ENCODE results near the gene CDH1.
"Not testable (repeated sequence)": the region's sequence is repeated elsewhere in the genome, so short reads cannot be mapped to it uniquely, and the experiment has no call there.

The CDH1 gene

GRCh38 chr16:68737046-68737729, at the start of gene CDH1:
Gene CDH1, plus strand, starts transcription at chr16:68737292. Its CDS starts 124 bp downstream, at chr16:68737416.
- in situ Hi-C loops (cut with MboI; ENCODE audit: low sequenced_read_pairs), result no loop called here

- in situ Hi-C loops (cut with MboI; ENCODE audit: low sequenced_read_pairs), result no loop called here
Observed at GRCh38 chr16:68689921-68690320, 47.2 kb upstream of the CDH1 start.

GRCh38 chr16:68695575-68695974, 41.5 kb upstream of the CDH1 start:
- in situ Hi-C loops (cut with MboI; ENCODE audit: low sequenced_read_pairs), result no loop called here

- in situ Hi-C loops (cut with MboI; ENCODE audit: low sequenced_read_pairs), result no loop called here
Observed at GRCh38 chr16:68696514-68696913, 40.6 kb upstream of the CDH1 start.

- in situ Hi-C loops (cut with MboI; ENCODE audit: low sequenced_read_pairs), result no loop called here
Observed at GRCh38 chr16:68698091-68698490, 39.0 kb upstream of the CDH1 start.

GRCh38 chr16:68700120-68700519, 37.0 kb upstream of the CDH1 start:
- in situ Hi-C loops (cut with MboI; ENCODE audit: low sequenced_read_pairs), result no loop called here

GRCh38 chr16:68700831-68701230, 36.3 kb upstream of the CDH1 start:
- in situ Hi-C loops (cut with MboI; ENCODE audit: low sequenced_read_pairs), result no loop called here

- in situ Hi-C loops (cut with MboI; ENCODE audit: low sequenced_read_pairs), result no loop called here
Observed at GRCh38 chr16:68704232-68704867, 32.7 kb upstream of the CDH1 start.

- in situ Hi-C loops (cut with MboI; ENCODE audit: low sequenced_read_pairs), result no loop called here
Observed at GRCh38 chr16:68707340-68708152, 29.5 kb upstream of the CDH1 start.

- in situ Hi-C loops (cut with MboI; ENCODE audit: low sequenced_read_pairs), result no loop called here
Observed at GRCh38 chr16:68710211-68710610, 26.9 kb upstream of the CDH1 start.

- in situ Hi-C loops (cut with MboI; ENCODE audit: low sequenced_read_pairs), result no loop called here
Observed at GRCh38 chr16:68711421-68712139, 25.5 kb upstream of the CDH1 start.

- in situ Hi-C loops (cut with MboI; ENCODE audit: low sequenced_read_pairs), result no loop called here
Observed at GRCh38 chr16:68713361-68713760, 23.7 kb upstream of the CDH1 start.

GRCh38 chr16:68715471-68715870, 21.6 kb upstream of the CDH1 start:
- in situ Hi-C loops (cut with MboI; ENCODE audit: low sequenced_read_pairs), result no loop called here

- in situ Hi-C loops (cut with MboI; ENCODE audit: low sequenced_read_pairs), result not testable (repeated sequence)
Observed at GRCh38 chr16:68716516-68716915, 20.6 kb upstream of the CDH1 start.

- in situ Hi-C loops (cut with MboI; ENCODE audit: low sequenced_read_pairs), result no loop called here
Observed at GRCh38 chr16:68717684-68718083, 19.4 kb upstream of the CDH1 start.

GRCh38 chr16:68718590-68718989, 18.5 kb upstream of the CDH1 start:
- in situ Hi-C loops (cut with MboI; ENCODE audit: low sequenced_read_pairs), result no loop called here

GRCh38 chr16:68719993-68720489, 17.1 kb upstream of the CDH1 start:
- in situ Hi-C loops (cut with MboI; ENCODE audit: low sequenced_read_pairs), result no loop called here

GRCh38 chr16:68722119-68723024, 14.7 kb upstream of the CDH1 start:
- in situ Hi-C loops (cut with MboI; ENCODE audit: low sequenced_read_pairs), result no loop called here

- in situ Hi-C loops (cut with MboI; ENCODE audit: low sequenced_read_pairs), result no loop called here
Observed at GRCh38 chr16:68724797-68725196, 12.3 kb upstream of the CDH1 start.

GRCh38 chr16:68728523-68728922, 8.6 kb upstream of the CDH1 start:
- in situ Hi-C loops (cut with MboI; ENCODE audit: low sequenced_read_pairs), result no loop called here
